Measurements from ENCODE around the gene SMG1.
"Not testable (repeated sequence)": the region's sequence is repeated elsewhere in the genome, so short reads cannot be mapped to it uniquely, and the experiment has no call there.

GRCh38 chr16:18923935-18924334 lies 2.3 kb downstream of the SMG1 start:
- TF ChIP-seq CTCF (IDR thresholded peaks at IDR 0.05; ENCODE audit: low read length); EZH2 (IDR thresholded peaks at IDR 0.05; ENCODE audit: borderline replicate concordance, low read length): not testable (repeated sequence)

Measured in OCI-LY1 (cell line).